Lower lobe of right lung (tissue), 2 donors: ENCODE results near the gene B3GNT9. TPM values are rescaled to one million over a fixed set of nuclear protein-coding genes. Genes with fewer than 3 reads are reported as not detected.

ENCODE experiments used
- ATAC-seq, 2 donors: fragments of 200-7000 bp; cut with Tn5 transposase; one replicate each; pipeline ENCODE4 v1.9.1; 2020 to 2022; ENCODE audit warnings: mild to moderate bottlenecking in 2 of 2, moderate library complexity in 2 of 2
- DNase-seq: peaks from one replicate; pipeline ENCODE4 v3.0.0-alpha.2; 2020
- H3K27ac ChIP-seq: fragments of 200-600 bp; one replicate; pipeline ENCODE4 v1.8.0; 2022
- H3K27me3 ChIP-seq: fragments of 200-600 bp; one replicate; pipeline ENCODE4 v1.8.0; 2022; ENCODE audit warnings: low read depth
- H3K36me3 ChIP-seq: fragments of 200-600 bp; one replicate; pipeline ENCODE4 v1.8.0; 2022; ENCODE audit warnings: mild to moderate bottlenecking
- H3K4me1 ChIP-seq: fragments of 200-600 bp; one replicate; pipeline ENCODE4 v1.8.0; 2022
- H3K4me3 ChIP-seq: fragments of 200-600 bp; one replicate; pipeline ENCODE4 v1.8.0; 2022; ENCODE audit warnings: mild to moderate bottlenecking
- H3K9me3 ChIP-seq: fragments of 200-600 bp; one replicate; pipeline ENCODE4 v1.8.0; 2022
- intact Hi-C: fragments of 100-400 bp; cut with DNase I; formaldehyde crosslinking; loops from one replicate; pipeline ENCODE4 v1.11.0; 2022
- total RNA-seq: library from RNA; stranded (reverse); fragmentation: NEBNext Ultra II Directional; extraction: Animal tissue kit (Norgen Biotek cat#: 25700); gene quantifications from one replicate; pipeline ENCODE4 v1.2.1, GENCODE V29; 2021
- TF ChIP-seq, protein P1 (sequence below): fragments of 200-600 bp; IDR thresholded peaks from one replicate; pipeline ENCODE4 v1.8.0; 2022; ENCODE audit warnings: antibody characterized with exemption, mild to moderate bottlenecking
- donor health status: DM: no; HTN: yes; CAD: no; lungs with severe emphysema.

The B3GNT9 gene
- total RNA-seq, 1 donor from 2014 or later: 13.5 TPM

- H3K36me3 ChIP-seq: no peaks in the 10 kb centered on the region
- peak overlapping the region; percentile 73 for H3K4me3 ChIP-seq
- H3K9me3 ChIP-seq: no peaks in the 10 kb centered on the region
- ATAC-seq (peak; percentile 72 to 75), DNase-seq (peak; percentile 94)
- peaks cover 42% of the 10 kb centered on the region for H3K4me1 ChIP-seq
- H3K27me3 ChIP-seq: no peaks in the 10 kb centered on the region
- TF ChIP-seq, protein P1, sequence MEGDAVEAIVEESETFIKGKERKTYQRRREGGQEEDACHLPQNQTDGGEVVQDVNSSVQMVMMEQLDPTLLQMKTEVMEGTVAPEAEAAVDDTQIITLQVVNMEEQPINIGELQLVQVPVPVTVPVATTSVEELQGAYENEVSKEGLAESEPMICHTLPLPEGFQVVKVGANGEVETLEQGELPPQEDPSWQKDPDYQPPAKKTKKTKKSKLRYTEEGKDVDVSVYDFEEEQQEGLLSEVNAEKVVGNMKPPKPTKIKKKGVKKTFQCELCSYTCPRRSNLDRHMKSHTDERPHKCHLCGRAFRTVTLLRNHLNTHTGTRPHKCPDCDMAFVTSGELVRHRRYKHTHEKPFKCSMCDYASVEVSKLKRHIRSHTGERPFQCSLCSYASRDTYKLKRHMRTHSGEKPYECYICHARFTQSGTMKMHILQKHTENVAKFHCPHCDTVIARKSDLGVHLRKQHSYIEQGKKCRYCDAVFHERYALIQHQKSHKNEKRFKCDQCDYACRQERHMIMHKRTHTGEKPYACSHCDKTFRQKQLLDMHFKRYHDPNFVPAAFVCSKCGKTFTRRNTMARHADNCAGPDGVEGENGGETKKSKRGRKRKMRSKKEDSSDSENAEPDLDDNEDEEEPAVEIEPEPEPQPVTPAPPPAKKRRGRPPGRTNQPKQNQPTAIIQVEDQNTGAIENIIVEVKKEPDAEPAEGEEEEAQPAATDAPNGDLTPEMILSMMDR: peak; percentile 89
- H3K27ac ChIP-seq: no peak overlapping the region
- intact Hi-C loops: no loop called here
These were observed 34.3 kb upstream of the B3GNT9 start for GRCh38 chr16:67184995-67185650.

DNA sequence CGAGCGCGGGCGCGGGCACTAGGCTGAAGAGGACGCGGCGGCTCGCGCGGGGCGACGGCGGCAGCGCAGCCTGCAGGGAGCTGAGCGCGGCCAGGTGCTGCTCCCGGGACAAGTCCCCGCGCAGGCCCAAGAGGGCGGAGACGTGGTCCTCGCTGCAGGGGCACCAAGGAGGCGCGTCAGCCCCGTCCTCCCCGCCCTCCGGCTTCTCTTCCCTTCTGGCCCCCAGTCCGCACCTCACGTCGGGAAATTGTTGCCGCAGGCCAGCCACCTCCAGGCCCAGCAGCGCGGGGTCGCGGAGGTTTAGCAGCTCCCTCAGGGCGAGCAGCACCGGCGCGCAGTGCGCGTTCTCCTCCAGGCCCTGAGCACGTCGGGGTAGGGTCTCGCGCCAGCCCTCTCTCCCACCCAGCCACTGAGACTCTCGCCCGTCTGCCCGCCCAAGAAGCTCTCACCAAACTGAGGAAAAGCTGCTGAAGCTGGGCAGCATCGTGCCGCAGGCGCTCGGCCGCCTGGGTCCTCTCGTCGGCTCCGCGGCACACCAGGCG lies 33.7 kb upstream of the B3GNT9 start:
- Histone ChIP-seq H3K27me3 (no peaks in the 10 kb centered on the region), H3K36me3 (no peaks in the 10 kb centered on the region), H3K27ac (peak overlapping the region; percentile 94), H3K9me3 (no peaks in the 10 kb centered on the region), H3K4me3 (peak overlapping the region; percentile 73), H3K4me1 (peaks cover 42% of the 10 kb centered on the region)
- DNase-seq (no peak), ATAC-seq (peak; percentile 28 to 39)
- intact Hi-C loops: no loop called here
- TF ChIP-seq, protein P1: no peak

DNA sequence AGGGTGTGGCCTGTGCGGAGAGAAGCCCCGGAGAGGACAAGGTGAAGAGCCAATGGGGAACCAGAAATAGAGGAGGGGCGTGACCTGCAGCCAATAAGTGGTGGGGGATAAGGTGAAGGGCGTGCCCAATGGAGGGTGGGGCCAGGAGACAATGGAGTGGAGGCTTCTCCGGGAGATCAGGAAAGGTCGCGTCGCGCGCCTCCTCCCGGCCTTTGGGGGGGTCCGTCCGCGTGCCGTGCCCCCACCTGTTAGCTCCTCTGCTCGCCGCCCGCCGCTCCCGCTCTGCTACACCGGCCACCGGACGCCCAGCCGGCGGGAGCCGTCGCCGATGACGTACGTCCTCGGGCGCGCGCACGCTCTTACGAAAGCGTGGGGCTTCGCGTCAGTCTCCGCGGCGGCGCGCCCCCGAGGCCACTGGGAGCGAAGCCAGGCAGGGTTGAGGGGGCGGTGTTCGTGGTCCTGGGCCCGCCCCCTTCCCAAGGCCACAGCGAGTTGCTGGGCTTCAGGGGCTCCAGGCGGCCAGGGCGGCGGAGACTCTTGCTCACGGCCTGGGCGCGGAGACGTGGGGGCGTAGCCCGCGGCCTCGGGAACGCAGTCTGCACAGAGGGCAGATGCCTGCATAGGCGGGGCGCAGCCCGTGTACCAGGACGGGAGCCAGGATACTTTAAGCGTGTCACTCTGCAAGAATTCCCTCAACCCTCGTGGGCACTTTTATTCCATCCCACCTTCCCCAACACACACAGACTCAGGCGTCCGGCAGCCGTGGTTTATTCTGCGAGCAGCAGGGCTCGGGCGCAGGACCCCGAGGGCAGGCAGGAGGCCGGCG lies 33.0 kb upstream of the B3GNT9 start, which contains the start of gene MATCAP1:
Gene MATCAP1 (minus strand): TSS at position 337 of the 826 bp plus-strand sequence. CDS start 3,353 bp downstream, outside the sequence.
- ATAC-seq (peak; percentile 96), DNase-seq (peak; percentile 95)
- TF ChIP-seq, protein P1: no peak
- Histone ChIP-seq H3K4me3 (peak within 1 kb of the TSS; percentile 73), H3K27ac (peak within 1 kb of the TSS; percentile 94), H3K4me1 (peaks cover 46% of the 10 kb centered on the region), H3K9me3 (no peaks in the 10 kb centered on the region), H3K27me3 (no peaks in the 10 kb centered on the region), H3K36me3 (no peaks in the 10 kb centered on the region)
- intact Hi-C loops: no loop called here

- Histone ChIP-seq H3K9me3 (no peaks in the 10 kb centered on the region), H3K4me3 (peak overlapping the region; percentile 73), H3K36me3 (no peaks in the 10 kb centered on the region), H3K27ac (peak overlapping the region; percentile 94), H3K4me1 (peaks cover 52% of the 10 kb centered on the region), H3K27me3 (no peaks in the 10 kb centered on the region)
- intact Hi-C loops: no loop called here
- DNase-seq: no peak
- ATAC-seq: no peak
- TF ChIP-seq, protein P1: no peak
These were observed 32.5 kb upstream of the B3GNT9 start for GRCh38 chr16:67183284-67183626.

GRCh38 chr16:67182288-67182687 lies 31.5 kb upstream of the B3GNT9 start:
- H3K4me1 ChIP-seq: peaks cover 61% of the 10 kb centered on the region
- H3K27me3 ChIP-seq: no peaks in the 10 kb centered on the region
- TF ChIP-seq, protein P1: no peak
- no peak for ATAC-seq
- intact Hi-C loops: no loop called here
- no peak overlapping the region for H3K4me3 ChIP-seq
- H3K9me3 ChIP-seq: no peaks in the 10 kb centered on the region
- no peak for DNase-seq
- no peak overlapping the region for H3K27ac ChIP-seq
- H3K36me3 ChIP-seq: no peaks in the 10 kb centered on the region
